NCI-H146 (cell line): ENCODE measurements around the gene CCDC32.

Experiments used
- DNase-seq: peaks from one replicate; lab custom pipeline; 2025; lab: John Stamatoyannopoulos, UW

Gene CCDC32

DNA sequence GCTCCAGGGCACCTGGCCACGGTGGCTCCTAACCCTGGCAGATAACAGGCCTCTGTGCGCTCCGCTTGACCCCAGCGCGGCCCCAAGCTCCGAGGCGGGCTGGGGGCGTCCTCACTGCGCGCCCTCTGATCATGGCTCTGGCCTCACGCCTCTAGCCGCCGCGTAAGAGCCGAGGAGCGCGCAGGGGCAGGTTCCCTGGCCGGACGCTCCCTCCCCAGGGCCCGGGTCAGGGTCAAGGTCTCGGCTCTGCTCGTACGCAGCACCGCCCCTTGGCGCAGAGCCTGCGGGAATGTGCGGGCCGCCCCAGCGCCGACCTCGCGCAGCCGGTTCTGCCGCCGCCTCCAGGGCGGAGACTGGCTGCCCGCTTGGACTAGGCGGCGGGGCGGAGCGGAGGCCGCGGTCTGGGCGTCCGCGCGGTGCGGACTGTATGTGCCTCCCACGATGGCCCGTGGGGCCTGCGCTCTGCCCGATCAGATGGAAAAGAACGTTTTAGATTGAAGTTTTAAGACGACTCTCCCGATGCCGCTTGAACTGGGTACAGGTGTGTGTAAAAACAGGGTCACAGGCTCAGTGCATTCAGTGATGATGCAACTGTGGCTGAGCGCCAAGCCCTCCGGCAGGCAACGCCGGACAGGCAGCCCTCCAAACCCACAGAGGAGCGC lies 53.2 kb downstream of the CCDC32 start:
- DNase-seq: peak; percentile 51

DNA sequence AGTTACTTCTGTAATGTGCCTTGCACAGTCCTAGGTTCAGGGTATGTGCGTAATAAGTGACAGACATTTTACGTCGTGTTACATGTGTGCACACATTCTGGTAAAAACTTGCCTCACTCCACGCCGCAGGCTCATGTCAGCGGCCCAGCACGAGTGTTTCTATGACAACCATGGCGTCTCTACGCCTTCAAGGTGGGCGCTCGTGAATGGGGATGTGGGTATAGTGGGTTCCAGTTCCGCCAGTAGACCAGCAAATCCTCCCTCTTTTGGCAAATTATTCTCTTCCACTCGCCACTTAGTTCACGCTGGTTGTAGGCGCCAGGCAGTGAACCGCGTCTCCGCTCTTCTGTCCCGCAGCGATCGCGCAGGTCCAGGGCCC lies 53.8 kb downstream of the CCDC32 start:
- no peak for DNase-seq

DNA sequence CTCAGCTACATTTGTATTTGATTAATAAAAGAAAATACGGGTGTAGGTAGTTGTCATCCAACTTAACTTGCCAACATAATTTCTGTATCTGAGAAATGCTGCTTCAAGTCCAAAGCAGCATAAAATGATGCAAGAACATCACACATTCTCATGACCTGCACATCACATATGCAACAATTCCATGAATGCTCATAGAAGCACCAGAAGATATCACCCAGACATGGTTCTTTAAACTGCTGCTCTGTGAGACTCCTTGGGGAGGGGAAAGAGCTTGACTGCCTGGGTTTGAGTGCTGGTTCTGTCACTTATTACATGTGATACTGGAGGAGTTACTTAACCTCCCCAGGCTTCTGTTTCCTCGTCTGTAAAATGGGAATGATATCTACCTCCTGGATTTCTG lies 54.6 kb downstream of the CCDC32 start:
- DNase-seq: no peak

DNA sequence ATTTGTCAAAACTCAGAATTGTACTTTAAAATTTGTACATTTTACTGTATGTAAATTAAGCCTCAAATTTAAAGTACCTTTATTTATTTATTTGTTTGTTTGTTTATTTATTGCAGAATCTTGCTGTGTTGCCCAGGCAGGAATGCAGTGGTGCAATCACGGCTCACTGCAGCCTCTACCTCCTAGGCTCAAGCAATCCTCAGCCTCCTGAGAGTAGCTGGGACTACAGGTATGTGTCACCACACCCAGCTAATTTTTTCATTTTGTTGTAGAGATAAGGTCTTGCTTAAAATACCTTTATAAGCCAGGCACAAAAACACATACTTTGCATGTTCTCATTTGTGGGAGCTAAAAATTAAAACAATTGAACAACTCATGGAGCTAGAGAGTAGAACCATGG lies 56.6 kb downstream of the CCDC32 start:
- no peak for DNase-seq

DNA sequence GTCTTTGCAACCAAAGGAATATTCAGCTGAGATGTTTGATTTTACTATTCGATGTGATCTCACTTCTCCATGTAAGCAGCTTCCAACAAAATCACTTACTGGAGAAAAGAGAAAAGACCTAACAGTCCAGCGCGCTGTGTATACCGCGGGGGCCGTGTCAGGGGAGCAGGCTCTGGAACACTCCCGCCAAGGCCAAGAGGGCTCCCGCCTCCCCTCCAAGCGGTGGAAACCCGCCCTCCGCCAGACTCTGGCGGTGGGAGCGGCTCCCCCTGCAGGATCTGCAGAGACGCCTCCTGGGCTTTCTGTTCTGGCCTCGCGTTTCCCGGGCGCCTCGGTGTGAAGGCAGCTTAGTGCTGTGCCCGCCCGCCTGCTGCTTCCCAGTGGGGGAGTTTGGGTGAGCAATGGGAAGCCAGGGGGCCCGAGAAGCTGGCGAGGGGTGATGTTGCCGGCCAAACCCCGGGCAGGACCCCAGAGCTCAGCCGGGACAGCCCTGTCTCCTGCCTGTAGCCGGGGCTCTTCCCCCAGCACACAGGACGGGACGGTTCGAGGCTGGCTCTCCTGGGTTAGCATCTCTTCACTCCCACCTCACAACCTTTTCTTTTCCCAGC lies 57.8 kb downstream of the CCDC32 start:
- peak; percentile 76 for DNase-seq
